ENCODE data around the gene MGAT1. TPM values are rescaled to one million over a fixed set of nuclear protein-coding genes. Genes with fewer than 3 reads are reported as not detected.

The MGAT1 gene
- total and polyA plus RNA-seq, 2 experiments from 2014 or later, result 23.7 to 81.4 TPM

- Histone ChIP-seq H3F3A (replicated peaks; ENCODE audit: low read depth) (no peaks in the 10 kb centered on the region), H2AFZ (no peak overlapping the region), H3K27me3 (ENCODE audit: insufficient read depth) (no peaks in the 10 kb centered on the region), H3K9me2 (ENCODE audit: insufficient read depth) (no peaks in the 10 kb centered on the region), H3K4me3 (no peak overlapping the region), H3K27ac (ENCODE audit: low read depth) (no peak overlapping the region; the same call in 1 of the 2 replicates), H4K20me1 (replicated peaks; ENCODE audit: insufficient read depth) (peaks cover 38% of the 10 kb centered on the region), H3K79me2 (replicated peaks; ENCODE audit: insufficient read depth) (peaks cover 56% of the 10 kb centered on the region), H3K4me2 (no peak overlapping the region), H3K4me1 (ENCODE audit: insufficient read depth) (peaks cover 4% of the 10 kb centered on the region; the same call in 1 of the 2 replicates), H3K36me3 (ENCODE audit: insufficient read depth) (no peaks in the 10 kb centered on the region; the same call in 1 of the 2 replicates)
- Mint-ChIP-seq H3K4me3 (no peak overlapping the region), H3K4me1 (peaks cover 35% of the 10 kb centered on the region), H3K27me3 (ENCODE audit: insufficient read depth, low read depth, poor library complexity) (peaks cover 6% of the 10 kb centered on the region), H3K9me3 (no peaks in the 10 kb centered on the region; the same call in 2 of the 3 replicates), H3K36me3 (ENCODE audit: low read depth) (peaks cover 43% of the 10 kb centered on the region), H3K27ac (no peak overlapping the region)
- DNase-seq (ENCODE audit: low spot score) (no peak), ATAC-seq (no peak)
- TF ChIP-seq CREB1 (CRISPR knock-in tag; IDR thresholded peaks at IDR 0.05; ENCODE audit: low read depth), result no peak
These were observed 9.7 kb downstream of the MGAT1 start for GRCh38 chr5:180792965-180793287.

DNA sequence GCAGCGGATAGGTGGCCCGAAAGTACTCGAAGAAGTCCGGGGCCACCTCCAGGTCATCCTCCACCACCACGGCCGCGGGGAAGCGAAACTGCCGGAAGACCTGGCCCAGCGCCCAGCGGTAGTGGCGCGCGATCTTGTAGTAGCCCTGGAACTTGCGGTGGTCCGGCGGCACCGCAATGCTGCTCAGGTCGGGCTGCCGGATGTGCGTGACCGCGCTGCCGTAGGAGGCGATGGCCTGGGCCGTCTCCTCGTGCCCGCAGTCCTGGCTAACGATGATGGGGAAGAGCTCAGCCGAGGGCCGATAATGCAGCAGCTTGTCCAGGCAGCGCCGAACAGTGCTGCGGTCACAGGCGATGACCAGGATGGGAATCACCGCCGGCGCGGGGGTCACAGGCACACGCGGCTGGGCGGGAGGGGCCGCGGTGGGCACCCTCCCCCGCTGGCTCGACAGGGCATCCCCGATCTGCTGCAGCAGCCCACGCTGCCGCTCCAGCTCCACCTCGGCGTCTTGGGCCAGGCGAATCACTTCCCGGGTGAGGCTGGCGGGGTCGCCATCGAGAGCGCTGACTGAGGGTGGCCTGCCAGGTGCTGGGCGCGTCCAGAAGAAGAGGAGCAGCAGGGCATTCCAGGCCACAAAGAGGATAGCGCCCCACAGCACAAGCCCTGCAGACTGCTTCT lies 10.2 kb downstream of the MGAT1 start:
- Mint-ChIP-seq H3K27me3 (ENCODE audit: insufficient read depth, low read depth, poor library complexity) (peaks cover 10% of the 10 kb centered on the region), H3K9me3 (no peaks in the 10 kb centered on the region; the same call in 2 of the 3 replicates), H3K4me1 (peaks cover 40% of the 10 kb centered on the region), H3K27ac (no peak overlapping the region), H3K4me3 (no peak overlapping the region), H3K36me3 (ENCODE audit: low read depth) (peaks cover 43% of the 10 kb centered on the region)
- H2AFZ ChIP-seq, result no peak overlapping the region
- H3K4me1 ChIP-seq (ENCODE audit: insufficient read depth), result peaks cover 9% of the 10 kb centered on the region
- no peak for ATAC-seq
- H3K27ac ChIP-seq (ENCODE audit: low read depth), result no peak overlapping the region
- no peaks in the 10 kb centered on the region for H3K27me3 ChIP-seq (ENCODE audit: insufficient read depth)
- H3K9me2 ChIP-seq (ENCODE audit: insufficient read depth), result no peaks in the 10 kb centered on the region
- H3K79me2 ChIP-seq (replicated peaks; ENCODE audit: insufficient read depth), result peaks cover 51% of the 10 kb centered on the region
- H4K20me1 ChIP-seq (replicated peaks; ENCODE audit: insufficient read depth), result peaks cover 38% of the 10 kb centered on the region
- no peaks in the 10 kb centered on the region for H3F3A ChIP-seq (replicated peaks; ENCODE audit: low read depth)
- no peak overlapping the region for H3K4me3 ChIP-seq
- H3K36me3 ChIP-seq (ENCODE audit: insufficient read depth), result no peaks in the 10 kb centered on the region; the same call in 1 of the 2 replicates
- H3K4me2 ChIP-seq, result no peak overlapping the region
- TF ChIP-seq CREB1 (CRISPR knock-in tag; IDR thresholded peaks at IDR 0.05; ENCODE audit: low read depth) (no peak), JUNB (IDR thresholded peaks at IDR 0.05; ENCODE audit: unreplicated experiment) (no peak)
- no peak for DNase-seq (ENCODE audit: low spot score)

- H4K20me1 ChIP-seq (replicated peaks; ENCODE audit: insufficient read depth), result peaks cover 35% of the 10 kb centered on the region
- no peak for TF ChIP-seq EZH2phosphoT487 (IDR thresholded peaks at IDR 0.05; ENCODE audit: unreplicated experiment)
- no peak for TF ChIP-seq POLR2AphosphoS5 (IDR thresholded peaks at IDR 0.05; ENCODE audit: low read depth)
- peak in 1 of 2 experiments; percentile 9; a peak in 1 of 4 replicates for TF ChIP-seq CTCF (conservative IDR thresholded peaks at IDR 0.05; ENCODE audit: low read depth in 2 of 2)
- peaks cover 13% of the 10 kb centered on the region for H3K27me3 Mint-ChIP-seq (ENCODE audit: insufficient read depth, low read depth, poor library complexity)
- no peak overlapping the region for H3K4me3 Mint-ChIP-seq
- peaks cover 15% of the 10 kb centered on the region for H3K4me1 ChIP-seq (ENCODE audit: insufficient read depth)
- no peak overlapping the region for H3K27ac Mint-ChIP-seq
- H3K4me3 ChIP-seq, result no peak overlapping the region
- H3K79me2 ChIP-seq (replicated peaks; ENCODE audit: insufficient read depth), result peaks cover 44% of the 10 kb centered on the region
- H3K4me2 ChIP-seq, result no peak overlapping the region
- no peak overlapping the region for H3K27ac ChIP-seq (ENCODE audit: low read depth)
- 0 out of 2 replicates have a peak, but pooled peaks cover 4% of the 10 kb centered on the region for H3F3A ChIP-seq (replicated peaks; ENCODE audit: low read depth)
- peaks cover 43% of the 10 kb centered on the region for H3K36me3 Mint-ChIP-seq (ENCODE audit: low read depth)
- DNase-seq (ENCODE audit: low spot score) (no peak), ATAC-seq (no peak)
- peaks cover 47% of the 10 kb centered on the region for H3K4me1 Mint-ChIP-seq
- H3K9me3 Mint-ChIP-seq, result no peaks in the 10 kb centered on the region; the same call in 2 of the 3 replicates
- no peak overlapping the region for H2AFZ ChIP-seq
- H3K36me3 ChIP-seq (ENCODE audit: insufficient read depth), result no peaks in the 10 kb centered on the region; the same call in 1 of the 2 replicates
- no peaks in the 10 kb centered on the region for H3K27me3 ChIP-seq (ENCODE audit: insufficient read depth)
- no peaks in the 10 kb centered on the region for H3K9me2 ChIP-seq (ENCODE audit: insufficient read depth)
These were observed 10.9 kb downstream of the MGAT1 start for GRCh38 chr5:180791611-180792213.
